ENCODE results near the gene LRP1B.

GRCh38 chr2:142176941-142177340 is 46.1 kb upstream of the LRP1B start:
- no peak for TF ChIP-seq CTCF (IDR thresholded peaks at IDR 0.05; ENCODE audit: low read depth, low read length, poor library complexity, severe bottlenecking)
- TF ChIP-seq EZH2phosphoT487 (IDR thresholded peaks at IDR 0.05; ENCODE audit: borderline replicate concordance, low read length), result no peak
